K562 (cell line): ENCODE measurements around the gene SECISBP2. TPM values are rescaled to one million over a fixed set of nuclear protein-coding genes. Genes with fewer than 3 reads are reported as not detected.
A peak's percentile ranks its signal among the peaks of the same experiment; 100 is the strongest.

Experiments used
- ARID4B ChIP-seq: sonication (generic); formaldehyde crosslinking; IDR thresholded peaks from 2 replicates; pipeline ENCODE4 v1.8.0; 2022; ENCODE audit warnings: mild to moderate bottlenecking, missing genetic modification reagents
- CHD2 ChIP-seq: IDR thresholded peaks from 2 replicates; pipeline ENCODE4 v1.6.1; 2011; ENCODE audit warnings: low read depth, low read length
- GMEB1 ChIP-seq: fragments of 250-450 bp; sonication (Bioruptor Pico); IDR thresholded peaks from 2 replicates; pipeline ENCODE4 v1.4.0; 2020; ENCODE audit warnings: mild to moderate bottlenecking
- GTF2B ChIP-seq: IDR thresholded peaks from 2 replicates; pipeline ENCODE4 v1.6.1; 2011; ENCODE audit not compliant: insufficient read length; ENCODE audit errors: extremely low read depth
- GTF2F1 ChIP-seq: IDR thresholded peaks from 2 replicates; pipeline ENCODE4 v1.6.1; 2011; ENCODE audit warnings: low read depth, low read length, improper control_type of control experiment
- HMG20A ChIP-seq: fragments of 450-650 bp; formaldehyde crosslinking; conservative IDR thresholded peaks from 2 replicates; pipeline ENCODE4 v1.4.0; 2020; ENCODE audit warnings: mild to moderate bottlenecking, mixed read lengths
- LEF1 ChIP-seq: fragments of 450-650 bp; IDR thresholded peaks from 2 replicates; pipeline ENCODE4 v1.6.1; 2016; ENCODE audit warnings: mild to moderate bottlenecking
- MCM2 ChIP-seq: fragments of 450-650 bp; IDR thresholded peaks from 2 replicates; pipeline ENCODE4 v1.6.1; 2017; ENCODE audit warnings: low read depth, mild to moderate bottlenecking
- NCOA6 ChIP-seq: fragments of 450-650 bp; IDR thresholded peaks from 2 replicates; pipeline ENCODE4 v1.6.1; 2017; ENCODE audit warnings: mild to moderate bottlenecking
- POLR3G ChIP-seq: IDR thresholded peaks from 2 replicates; pipeline ENCODE4 v1.6.1; 2011; ENCODE audit not compliant: insufficient read length, insufficient replicate concordance; ENCODE audit errors: extremely low read depth
- RFX5 ChIP-seq: IDR thresholded peaks from 2 replicates; pipeline ENCODE4 v1.6.1; 2011; ENCODE audit warnings: low read depth, mild to moderate bottlenecking, improper control_type of control experiment, low read length
- SETDB1 ChIP-seq: IDR thresholded peaks from one replicate; pipeline ENCODE4 v1.6.1; 2012; ENCODE audit warnings: low read length, control low read depth, inconsistent platforms
- SMARCA5 ChIP-seq: fragments of 450-650 bp; IDR thresholded peaks from 2 replicates; pipeline ENCODE4 v1.6.1; 2016
- SNAPC5 ChIP-seq: fragments of 250-450 bp; sonication (Bioruptor Pico); IDR thresholded peaks from 2 replicates; pipeline ENCODE4 v1.8.0; 2021; ENCODE audit warnings: moderate library complexity, mild to moderate bottlenecking, inconsistent platforms
- TARDBP ChIP-seq: fragments of 450-650 bp; IDR thresholded peaks from 2 replicates; pipeline ENCODE4 v1.6.1; 2016
- TEAD2 ChIP-seq: fragments of 450-650 bp; IDR thresholded peaks from 2 replicates; pipeline ENCODE4 v1.6.1; 2016; ENCODE audit warnings: missing genetic modification characterization, control low read depth, missing compliant biosample characterization
- TEAD4 ChIP-seq, 2 experiments: sonication (generic) in 1 of 2; formaldehyde crosslinking in 1 of 2; IDR thresholded peaks; 2 replicates each; pipeline versions ENCODE4 v1.6.1 to v1.8.0; 2012 to 2022; ENCODE audit warnings: borderline replicate concordance in 1 of 2, inconsistent platforms in 1 of 2, low read length in 1 of 2, mild to moderate bottlenecking in 1 of 2, missing genetic modification reagents in 1 of 2
- USF2 ChIP-seq: sonication (generic); formaldehyde crosslinking; IDR thresholded peaks from 2 replicates; pipeline ENCODE4 v1.5.0; 2020; ENCODE audit warnings: missing genetic modification reagents
- ZNF23 ChIP-seq: fragments of 250-450 bp; sonication (Bioruptor Pico); IDR thresholded peaks from 2 replicates; pipeline ENCODE4 v1.4.0; 2020; ENCODE audit warnings: mild to moderate bottlenecking
- ZNF589 ChIP-seq: fragments of 200-800 bp; sonication (Bioruptor generic); IDR thresholded peaks from 2 replicates; pipeline ENCODE4 v1.6.1; 2016; ENCODE audit warnings: low read depth, missing genetic modification characterization, missing compliant biosample characterization
- ZNF76 ChIP-seq: fragments of 250-450 bp; sonication (Bioruptor Pico); IDR thresholded peaks from 2 replicates; pipeline ENCODE4 v1.4.0; 2020; ENCODE audit warnings: mild to moderate bottlenecking, moderate library complexity, borderline replicate concordance
- ZNF77 ChIP-seq: fragments of 250-450 bp; sonication (Bioruptor Pico); IDR thresholded peaks from 2 replicates; pipeline ENCODE4 v1.5.0; 2020
- polyA plus RNA-seq, 8 experiments: library from polyadenylated mRNA; depleted of rRNA in 4 of 8; stranded (reverse) in 5 of 8; unstranded in 3 of 8; fragments of >200 nt; fragmentation: Nextera tagmentation in 2 of 8; fragmentation: Illumina TruSeq in 1 of 8; extraction: Ambion mirVana in 2 of 8; extraction: Trizol in 1 of 8; gene quantifications; 2 replicates each; pipeline versions ENCODE4 v1.2.1 to v1.2.3, GENCODE V29; 2011 to 2014; ENCODE audit warnings: inconsistent platforms in 1 of 8, missing spikeins in 1 of 8
- total RNA-seq, 7 experiments: library from RNA; depleted of rRNA in 6 of 7; stranded (reverse); fragments of >200 nt in 6 of 7; fragmentation: Illumina TruSeq in 2 of 7; extraction: Trizol in 2 of 7; gene quantifications; 2 replicates each; pipeline versions ENCODE4 v1.2.1 to v1.2.3, GENCODE V29; 2011 to 2021; ENCODE audit warnings: low replicate concordance in 1 of 7

Gene SECISBP2
- total and polyA plus RNA-seq, 9 of the 15 experiments (the other 6 are each of a cell fraction or from before 2014, with no cell fraction given): 3.2 to 41.6 (median 26.1) TPM

- TF ChIP-seq GMEB1 (no peak; the same call in 1 of the 2 replicates), CHD2 (no peak), TEAD2 (no peak), SMARCA5 (no peak), GTF2B (peak; percentile 36), HMG20A (no peak), SNAPC5 (CRISPR knock-in tag) (no peak), POLR3G (no peak), TEAD4 (IDR thresholded peaks at IDR 0.05; ENCODE audit: low read length) (no peak; the same call in 1 of the 2 replicates), TEAD4 (CRISPR knock-in tag; IDR thresholded peaks at IDR 0.05; ENCODE audit: borderline replicate concordance) (no peak), ZNF23 (CRISPR knock-in tag) (no peak), SETDB1 (no peak), ARID4B (CRISPR knock-in tag) (peak; percentile 54; the same call in 1 of the 2 replicates), ZNF76 (CRISPR knock-in tag) (no peak), ZNF589 (CRISPR knock-in tag) (no peak), MCM2 (no peak), NCOA6 (no peak), USF2 (peak; percentile 59), RFX5 (peak; percentile 95), GTF2F1 (no peak; the same call in 1 of the 2 replicates), TARDBP (no peak), ZNF77 (CRISPR knock-in tag) (no peak), LEF1 (no peak)
These were observed 7.6 kb upstream of the SECISBP2 start, which contains the start of gene CKS2 (continued) for GRCh38 chr9:89310475-89311345.
